HepG2 (cell line): ENCODE measurements around the gene DIAPH1. TPM values are rescaled to one million over a fixed set of nuclear protein-coding genes. Genes with fewer than 3 reads are reported as not detected.

ENCODE experiments used
- ARHGAP35 ChIP-seq: sonication (generic); formaldehyde crosslinking; IDR thresholded peaks from 2 replicates; pipeline ENCODE4 v1.9.0; 2022; ENCODE audit warnings: mild to moderate bottlenecking, inconsistent platforms, moderate library complexity, missing genetic modification reagents, borderline replicate concordance
- ARID3A ChIP-seq: IDR thresholded peaks from 2 replicates; pipeline ENCODE4 v1.6.1; 2012; ENCODE audit warnings: low read depth, low read length, improper control_type of control experiment
- FOXM1 ChIP-seq: sonication (generic); formaldehyde crosslinking; IDR thresholded peaks from 2 replicates; pipeline ENCODE4 v1.5.0; 2020; ENCODE audit warnings: missing genetic modification reagents
- HDAC6 ChIP-seq: fragments of 200-600 bp; sonication (generic); IDR thresholded peaks from 2 replicates; pipeline ENCODE4 v1.7.0; 2017; ENCODE audit warnings: mild to moderate bottlenecking, antibody characterized with exemption, low read length, low read depth
- MYNN ChIP-seq: sonication (generic); formaldehyde crosslinking; IDR thresholded peaks from 2 replicates; pipeline ENCODE4 v1.4.0; 2020; ENCODE audit warnings: mild to moderate bottlenecking, low read depth, missing genetic modification reagents
- PAXIP1 ChIP-seq: sonication (generic); formaldehyde crosslinking; conservative IDR thresholded peaks from 2 replicates; pipeline ENCODE4 v1.4.0; 2020; ENCODE audit warnings: mild to moderate bottlenecking, missing genetic modification reagents, moderate library complexity
- PCBP2 ChIP-seq: fragments of 200-400 bp; formaldehyde crosslinking; optimal IDR thresholded peaks from 2 replicates; pipeline ENCODE3; 2018; ENCODE audit warnings: low read length, low read depth; ENCODE audit not compliant: poor library complexity, severe bottlenecking
- RARG ChIP-seq: sonication (generic); formaldehyde crosslinking; IDR thresholded peaks from 2 replicates; pipeline ENCODE4 v1.4.0; 2020; ENCODE audit warnings: low read depth, mild to moderate bottlenecking, missing genetic modification reagents
- SALL2 ChIP-seq: sonication (generic); formaldehyde crosslinking; IDR thresholded peaks from 2 replicates; pipeline ENCODE4 v1.8.1; 2023; ENCODE audit warnings: mild to moderate bottlenecking, missing genetic modification reagents, inconsistent platforms
- SMARCE1 ChIP-seq: fragments of 450-650 bp; IDR thresholded peaks from 2 replicates; pipeline ENCODE4 v1.6.1; 2017; ENCODE audit warnings: borderline replicate concordance
- XRCC5 ChIP-seq: fragments of 200-400 bp; formaldehyde crosslinking; optimal IDR thresholded peaks from 2 replicates; pipeline ENCODE3; 2017; ENCODE audit warnings: mild to moderate bottlenecking, low read length
- YY1 ChIP-seq: IDR thresholded peaks from 2 replicates; pipeline ENCODE4 v1.6.1; 2011; ENCODE audit warnings: low read length, low read depth, moderate library complexity, mild to moderate bottlenecking; ENCODE audit not compliant: insufficient read depth, insufficient replicate concordance
- ZFAT ChIP-seq: sonication (generic); formaldehyde crosslinking; conservative IDR thresholded peaks from 2 replicates; pipeline ENCODE4 v1.8.1; 2023; ENCODE audit warnings: missing genetic modification reagents, inconsistent platforms
- ZHX2 ChIP-seq, 2 experiments: sonication (generic) in 1 of 2; formaldehyde crosslinking in 1 of 2; IDR thresholded peaks; 2 replicates each; pipeline versions ENCODE4 v1.6.1 to v1.9.0; 2014 to 2022; ENCODE audit warnings: antibody characterized with exemption in 1 of 2, borderline replicate concordance in 1 of 2, inconsistent platforms in 1 of 2, low read depth in 1 of 2, missing genetic modification reagents in 1 of 2
- polyA plus RNA-seq, 8 experiments: library from polyadenylated mRNA; depleted of rRNA in 3 of 8; stranded (reverse) in 7 of 8; unstranded in 1 of 8; fragments of >200 nt; fragmentation: Illumina TruSeq in 4 of 8; extraction: Trizol in 4 of 8; gene quantifications; 2 replicates each; pipeline versions ENCODE4 v1.2.1 to v1.2.3, GENCODE V29; 2011 to 2016; ENCODE audit warnings: low read depth in 4 of 8, missing spikeins in 1 of 8, mixed read lengths in 1 of 8; ENCODE audit not compliant: insufficient read depth in 1 of 8
- total RNA-seq, 5 experiments: library from RNA; depleted of rRNA; stranded (reverse); fragments of >200 nt; fragmentation: Illumina TruSeq; extraction: Trizol; gene quantifications; 2 replicates each; pipeline ENCODE4 v1.2.3, GENCODE V29; 2016; ENCODE audit warnings: low read depth in 1 of 5
- TF ChIP-seq, protein P1 (sequence below): sonication (generic); formaldehyde crosslinking; IDR thresholded peaks from 2 replicates; pipeline ENCODE4 v1.8.0; 2022; ENCODE audit warnings: missing genetic modification reagents, low read depth, mild to moderate bottlenecking, borderline replicate concordance

Gene DIAPH1
- total and polyA plus RNA-seq, 2 of the 13 experiments (the other 11 are each of a cell fraction or from before 2014, with no cell fraction given) = 25.1 to 33.9 TPM

GRCh38 chr5:141524604-141525597, 93.9 kb downstream of the DIAPH1 start (continued):
- peak; percentile 98 for TF ChIP-seq XRCC5
- no peak for TF ChIP-seq MYNN (CRISPR knock-in tag)
- TF ChIP-seq, protein P1, sequence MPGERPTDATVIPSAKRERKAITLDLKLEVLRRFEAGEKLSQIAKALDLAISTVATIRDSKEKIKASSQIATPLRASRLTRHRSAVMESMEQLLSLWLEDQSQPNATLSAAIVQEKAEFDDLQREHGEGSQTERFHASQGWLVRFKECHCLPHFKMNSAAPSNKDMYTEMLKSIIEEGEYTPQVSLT (CRISPR knock-in tag) = no peak
- no peak for TF ChIP-seq ARHGAP35 (CRISPR knock-in tag)
- TF ChIP-seq PAXIP1 (CRISPR knock-in tag) = no peak
- no peak for TF ChIP-seq HDAC6
- no peak for TF ChIP-seq ZHX2 (IDR thresholded peaks at IDR 0.05; ENCODE audit: low read depth)
- TF ChIP-seq ZHX2 (CRISPR knock-in tag; IDR thresholded peaks at IDR 0.05; ENCODE audit: borderline replicate concordance) = no peak
- TF ChIP-seq SMARCE1 = no peak
- no peak for TF ChIP-seq PCBP2
- no peak for TF ChIP-seq FOXM1 (CRISPR knock-in tag)
- TF ChIP-seq SALL2 (CRISPR knock-in tag) = no peak
- TF ChIP-seq RARG = no peak
- TF ChIP-seq YY1 = no peak
- no peak for TF ChIP-seq ZFAT (CRISPR knock-in tag)
- TF ChIP-seq ARID3A = peak; percentile 51; the same call in 1 of the 2 replicates
